ENCODE data around the gene TRAK2. TPM values are rescaled to one million over a fixed set of nuclear protein-coding genes. Genes with fewer than 3 reads are reported as not detected.

TRAK2 gene
- total and polyA plus RNA-seq, 2 donors (not counting 3 experiments of a cell fraction or from before 2014, with no cell fraction given) = 9.7 to 35.7 TPM

DNA sequence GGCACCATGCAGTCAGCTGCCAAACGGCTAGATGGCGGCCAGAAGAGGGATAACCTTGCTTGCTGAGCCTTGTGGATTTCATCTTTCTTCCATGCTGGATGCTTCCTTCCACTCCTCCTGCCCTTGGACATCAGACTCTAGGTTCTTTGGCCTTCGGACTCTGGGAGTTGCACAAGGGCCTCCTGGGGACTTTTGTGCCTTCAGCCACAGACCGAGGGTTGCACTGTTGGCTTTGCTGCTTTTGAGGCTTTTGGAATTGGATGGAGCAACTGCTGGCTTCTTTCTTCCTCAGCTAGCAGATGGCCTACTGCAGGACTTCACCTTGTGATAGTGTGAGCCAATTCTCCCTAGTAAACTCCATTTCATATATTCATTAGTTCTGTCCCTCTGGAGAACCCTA, 31.3 kb upstream of the TRAK2 start:
- FAIRE-seq (no peak), DNase-seq (ENCODE audit: low read depth, low spot score) (no peak)
- Histone ChIP-seq H3K9me3 (replicated peaks; ENCODE audit: control insufficient read depth, insufficient read depth, low read length) (no peaks in the 10 kb centered on the region), H2AFZ (ENCODE audit: low read depth, low read length) (no peak overlapping the region), H3K4me2 (ENCODE audit: insufficient read depth, low read length) (no peak overlapping the region), H3K79me2 (ENCODE audit: control insufficient read depth, insufficient read depth, low read length) (no peaks in the 10 kb centered on the region), H3K9ac (replicated peaks; ENCODE audit: extremely low read depth, insufficient read depth, low read length) (no peak overlapping the region), H3K4me1 (ENCODE audit: control insufficient read depth, extremely low read depth, insufficient read depth, low read length) (no peaks in the 10 kb centered on the region), H3K9me1 (replicated peaks; ENCODE audit: control insufficient read depth, extremely low read depth, insufficient read depth, low read length) (no peaks in the 10 kb centered on the region), H3K27ac (ENCODE audit: insufficient read depth, low read depth, low read length) (no peak overlapping the region), H3K27me3 (ENCODE audit: control insufficient read depth in 2 of 2, insufficient read depth in 2 of 2, low read length in 2 of 2) (no peaks in the 10 kb centered on the region), H3K4me3 (replicated peaks in 1 of 3; ENCODE audit: insufficient read depth in 1 of 3, low read depth in 1 of 3, low read length in 3 of 3) (no peak overlapping the region), H4K20me1 (replicated peaks; ENCODE audit: control insufficient read depth, extremely low read depth, insufficient read depth, low read length) (no peaks in the 10 kb centered on the region), H3K36me3 (ENCODE audit: control insufficient read depth in 2 of 2, extremely low read depth in 1 of 2, insufficient read depth in 2 of 2, low read length in 2 of 2) (no peaks in the 10 kb centered on the region)
- dilution Hi-C loops (cut with MboI; ENCODE audit: extremely low pct_ligation_motif_present, low sequenced_read_pairs) (no loop called here), intact Hi-C loops (cut with micrococcal nuclease) (no loop called here)
- BruUV-seq (replicated peaks) = no TSS peak
- TF ChIP-seq MYC (IDR thresholded peaks at IDR 0.05; ENCODE audit: low read depth, low read length) = no peak
- no peak for TF ChIP-seq POLR2AphosphoS5 (IDR thresholded peaks at IDR 0.05; ENCODE audit: insufficient read depth, low read depth, low read length)
- no peak for TF ChIP-seq GATA2 (IDR thresholded peaks at IDR 0.05; ENCODE audit: insufficient read depth, insufficient read length, low read depth, low read length)
- ChIA-PET POLR2A (no interaction called here), CTCF (no interaction called here)

DNA sequence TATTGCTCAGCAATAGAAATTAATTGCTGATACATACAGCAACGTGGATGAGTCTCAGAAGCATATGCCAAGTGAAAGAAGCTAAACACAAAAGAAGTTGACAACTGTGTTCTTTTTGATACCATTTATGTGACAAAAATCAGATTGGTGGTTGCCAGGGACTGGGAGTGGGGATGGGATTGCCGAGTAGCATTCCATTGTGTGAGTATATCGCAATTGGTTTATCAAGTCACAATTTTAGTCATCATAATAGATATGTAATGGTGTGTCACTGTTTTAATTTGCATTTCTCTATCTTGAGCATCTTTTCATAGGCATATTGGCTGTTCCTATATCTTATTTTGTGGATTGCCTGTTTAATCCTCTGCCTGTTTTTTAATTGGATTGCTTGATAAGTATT, 21.2 kb upstream of the TRAK2 start:
- H3K27ac ChIP-seq (ENCODE audit: insufficient read depth, low read depth, low read length) = no peak overlapping the region
- TF ChIP-seq, protein P1, sequence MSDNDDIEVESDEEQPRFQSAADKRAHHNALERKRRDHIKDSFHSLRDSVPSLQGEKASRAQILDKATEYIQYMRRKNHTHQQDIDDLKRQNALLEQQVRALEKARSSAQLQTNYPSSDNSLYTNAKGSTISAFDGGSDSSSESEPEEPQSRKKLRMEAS (IDR thresholded peaks at IDR 0.05; ENCODE audit: insufficient read depth, insufficient read length) = no peak
- no peak for TF ChIP-seq EZH2 (IDR thresholded peaks at IDR 0.05; ENCODE audit: borderline replicate concordance, low read depth, low read length, severe bottlenecking)
- TF ChIP-seq GATA2 (IDR thresholded peaks at IDR 0.05; ENCODE audit: insufficient read depth, insufficient read length, low read depth, low read length) = no peak
- TF ChIP-seq MYC (IDR thresholded peaks at IDR 0.05; ENCODE audit: low read depth, low read length) = no peak
- TF ChIP-seq, protein P2, sequence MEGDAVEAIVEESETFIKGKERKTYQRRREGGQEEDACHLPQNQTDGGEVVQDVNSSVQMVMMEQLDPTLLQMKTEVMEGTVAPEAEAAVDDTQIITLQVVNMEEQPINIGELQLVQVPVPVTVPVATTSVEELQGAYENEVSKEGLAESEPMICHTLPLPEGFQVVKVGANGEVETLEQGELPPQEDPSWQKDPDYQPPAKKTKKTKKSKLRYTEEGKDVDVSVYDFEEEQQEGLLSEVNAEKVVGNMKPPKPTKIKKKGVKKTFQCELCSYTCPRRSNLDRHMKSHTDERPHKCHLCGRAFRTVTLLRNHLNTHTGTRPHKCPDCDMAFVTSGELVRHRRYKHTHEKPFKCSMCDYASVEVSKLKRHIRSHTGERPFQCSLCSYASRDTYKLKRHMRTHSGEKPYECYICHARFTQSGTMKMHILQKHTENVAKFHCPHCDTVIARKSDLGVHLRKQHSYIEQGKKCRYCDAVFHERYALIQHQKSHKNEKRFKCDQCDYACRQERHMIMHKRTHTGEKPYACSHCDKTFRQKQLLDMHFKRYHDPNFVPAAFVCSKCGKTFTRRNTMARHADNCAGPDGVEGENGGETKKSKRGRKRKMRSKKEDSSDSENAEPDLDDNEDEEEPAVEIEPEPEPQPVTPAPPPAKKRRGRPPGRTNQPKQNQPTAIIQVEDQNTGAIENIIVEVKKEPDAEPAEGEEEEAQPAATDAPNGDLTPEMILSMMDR (IDR thresholded peaks at IDR 0.05; ENCODE audit: extremely low read depth in 1 of 2, insufficient read depth in 1 of 2, low read depth in 1 of 2, low read length in 2 of 2) = no peak
- TF ChIP-seq FOS (IDR thresholded peaks at IDR 0.05; ENCODE audit: borderline replicate concordance, insufficient read depth, low read length) = no peak
- no peak for TF ChIP-seq JUN (IDR thresholded peaks at IDR 0.05; ENCODE audit: borderline replicate concordance, insufficient read depth, insufficient read length, low read depth)
- TF ChIP-seq POLR2AphosphoS5 (IDR thresholded peaks at IDR 0.05; ENCODE audit: insufficient read depth, low read depth, low read length) = no peak
- TF ChIP-seq POLR2A (IDR thresholded peaks at IDR 0.05; ENCODE audit: low read depth, low read length) = no peak
- POLR2A ChIA-PET = no interaction called here

More for the DNA sequence above, 21.2 kb upstream of the TRAK2 start:
- CTCF ChIA-PET = no interaction called here
- DNase-seq (ENCODE audit: low read depth, low spot score) (no peak), FAIRE-seq (no peak)
- no peak overlapping the region for H3K9ac ChIP-seq (replicated peaks; ENCODE audit: extremely low read depth, insufficient read depth, low read length)
- no peaks in the 10 kb centered on the region for H3K9me3 ChIP-seq (replicated peaks; ENCODE audit: control insufficient read depth, insufficient read depth, low read length)
- H2AFZ ChIP-seq (ENCODE audit: low read depth, low read length) = no peak overlapping the region
- dilution Hi-C loops (cut with MboI; ENCODE audit: extremely low pct_ligation_motif_present, low sequenced_read_pairs) (no loop called here), intact Hi-C loops (cut with micrococcal nuclease) (no loop called here)
- no peaks in the 10 kb centered on the region for H3K36me3 ChIP-seq (ENCODE audit: control insufficient read depth in 2 of 2, extremely low read depth in 1 of 2, insufficient read depth in 2 of 2, low read length in 2 of 2)
- no peaks in the 10 kb centered on the region for H3K27me3 ChIP-seq (ENCODE audit: control insufficient read depth in 2 of 2, insufficient read depth in 2 of 2, low read length in 2 of 2)
- no peak overlapping the region for H3K4me3 ChIP-seq (replicated peaks in 1 of 3; ENCODE audit: insufficient read depth in 1 of 3, low read depth in 1 of 3, low read length in 3 of 3)
- BruUV-seq (replicated peaks) = no TSS peak
- no peaks in the 10 kb centered on the region for H3K79me2 ChIP-seq (ENCODE audit: control insufficient read depth, insufficient read depth, low read length)
- no peaks in the 10 kb centered on the region for H3K4me1 ChIP-seq (ENCODE audit: control insufficient read depth, extremely low read depth, insufficient read depth, low read length)
- H3K9me1 ChIP-seq (replicated peaks; ENCODE audit: control insufficient read depth, extremely low read depth, insufficient read depth, low read length) = no peaks in the 10 kb centered on the region
- no peak overlapping the region for H3K4me2 ChIP-seq (ENCODE audit: insufficient read depth, low read length)
- H4K20me1 ChIP-seq (replicated peaks; ENCODE audit: control insufficient read depth, extremely low read depth, insufficient read depth, low read length) = no peaks in the 10 kb centered on the region

All from endothelial cell of umbilical vein (primary cell).